ENCODE data around the gene PPP2R2D.
A peak's percentile ranks its signal among the peaks of the same experiment; 100 is the strongest.

PPP2R2D gene

GRCh38 chr10:131900350-131901152, at the start of gene PPP2R2D:
Gene PPP2R2D, plus strand, starts transcription at chr10:131901008. Its CDS starts 141 bp downstream, at chr10:131901149.
- DNase-seq (ENCODE audit: low read depth in 2 of 2) = peak; percentile 89 to 91

- no peak for DNase-seq (ENCODE audit: low read depth in 2 of 2)
Observed at GRCh38 chr10:131851346-131851745, 49.5 kb upstream of the PPP2R2D start.

GRCh38 chr10:131852176-131852822, 48.5 kb upstream of the PPP2R2D start:
- DNase-seq (ENCODE audit: low read depth in 2 of 2) = no peak

- DNase-seq (ENCODE audit: low read depth in 2 of 2) = no peak
Observed at GRCh38 chr10:131852823-131853609, 47.8 kb upstream of the PPP2R2D start.

- DNase-seq (ENCODE audit: low read depth in 2 of 2) = no peak
Observed at GRCh38 chr10:131853610-131853964, 47.2 kb upstream of the PPP2R2D start.

- DNase-seq (ENCODE audit: low read depth in 2 of 2) = no peak
Observed at GRCh38 chr10:131854579-131855335, 46.1 kb upstream of the PPP2R2D start.

GRCh38 chr10:131855461-131856401, 45.1 kb upstream of the PPP2R2D start:
- DNase-seq (ENCODE audit: low read depth in 2 of 2) = no peak

- DNase-seq (ENCODE audit: low read depth in 2 of 2) = no peak
Observed at GRCh38 chr10:131856441-131857094, 44.2 kb upstream of the PPP2R2D start.

GRCh38 chr10:131857156-131858117, 43.4 kb upstream of the PPP2R2D start:
- no peak for DNase-seq (ENCODE audit: low read depth in 2 of 2)

- DNase-seq (ENCODE audit: low read depth in 2 of 2) = no peak
Observed at GRCh38 chr10:131858118-131858515, 42.7 kb upstream of the PPP2R2D start.

- DNase-seq (ENCODE audit: low read depth in 2 of 2) = no peak
Observed at GRCh38 chr10:131858583-131859340, 42.0 kb upstream of the PPP2R2D start.

GRCh38 chr10:131859341-131860020, 41.3 kb upstream of the PPP2R2D start:
- DNase-seq (ENCODE audit: low read depth in 2 of 2) = no peak

GRCh38 chr10:131860311-131860710, 40.5 kb upstream of the PPP2R2D start:
- DNase-seq (ENCODE audit: low read depth in 2 of 2) = no peak

GRCh38 chr10:131860806-131861440, 39.9 kb upstream of the PPP2R2D start:
- no peak for DNase-seq (ENCODE audit: low read depth in 2 of 2)

GRCh38 chr10:131862548-131862947, 38.3 kb upstream of the PPP2R2D start:
- no peak for DNase-seq (ENCODE audit: low read depth in 2 of 2)

- no peak for DNase-seq (ENCODE audit: low read depth in 2 of 2)
Observed at GRCh38 chr10:131865223-131865917, 35.4 kb upstream of the PPP2R2D start.
